HEK293 (cell line): ENCODE results near the gene EPB41L2.

Experiments
- CTCF ChIA-PET: fragments of 350-600 bp; formaldehyde crosslinking; extraction: SDS; loops from one replicate; lab custom pipeline; 2021; ENCODE audit warnings: antibody characterized with exemption; lab: Yijun Ruan, JAX
- POLR2A ChIA-PET: fragments of 300-600 bp; formaldehyde crosslinking; extraction: SDS; loops from one replicate; lab custom pipeline; 2020; ENCODE audit warnings: antibody characterized with exemption, inconsistent platforms; lab: Yijun Ruan, JAX
- H3K27ac ChIP-seq: fragments of 200-500 bp; sonication (Bioruptor generic); 2 replicates; pipeline ENCODE4 v1.5.1; 2014; ENCODE audit warnings: low read depth, low read length, control low read depth, inconsistent platforms; ENCODE audit errors: extremely low read depth
- H3K36me3 ChIP-seq, 2 experiments: fragments of 200-500 bp in 1 of 2; sonication (Bioruptor generic) in 1 of 2; 1 replicate in 1 of 2; 2 replicates in 1 of 2; pipeline ENCODE4 v1.5.1; 2014 to 2017; ENCODE audit warnings: inconsistent platforms in 2 of 2, low read length in 2 of 2; ENCODE audit not compliant: control insufficient read depth in 2 of 2, insufficient read depth in 1 of 2
- H3K4me1 ChIP-seq: fragments of 200-500 bp; sonication (Bioruptor generic); 2 replicates; pipeline ENCODE4 v1.5.1; 2014; ENCODE audit warnings: mild to moderate bottlenecking, low read length, inconsistent platforms; ENCODE audit not compliant: control insufficient read depth, insufficient read depth
- H3K4me3 ChIP-seq: 2 replicates; pipeline ENCODE4 v1.5.1; 2011; ENCODE audit warnings: low read depth, mild to moderate bottlenecking, control low read depth, low read length, moderate library complexity
- H3K9me3 ChIP-seq: fragments of 200-500 bp; sonication (Bioruptor generic); 2 replicates; pipeline ENCODE4 v1.5.1; 2014; ENCODE audit warnings: low read depth, low read length, inconsistent platforms; ENCODE audit not compliant: control insufficient read depth, insufficient read depth
- KLF1 ChIP-seq: fragments of 450-650 bp; formaldehyde crosslinking; IDR thresholded peaks from 2 replicates; pipeline ENCODE4 v1.5.1; 2016; ENCODE audit warnings: missing biosample characterization, missing genetic modification characterization
- KLF7 ChIP-seq: fragments of 450-650 bp; formaldehyde crosslinking; IDR thresholded peaks from 2 replicates; pipeline ENCODE4 v1.5.1; 2016; ENCODE audit warnings: missing biosample characterization, missing genetic modification characterization, borderline replicate concordance
- SETDB1 ChIP-seq: IDR thresholded peaks from one replicate; pipeline ENCODE4 v1.6.1; 2017; ENCODE audit warnings: mild to moderate bottlenecking, low read length, moderate library complexity, mixed read lengths; ENCODE audit not compliant: insufficient read length
- TCF7L2 ChIP-seq: IDR thresholded peaks from 2 replicates; pipeline ENCODE4 v1.6.1; 2011; ENCODE audit warnings: low read depth, mild to moderate bottlenecking, inconsistent platforms, low read length, moderate library complexity, borderline replicate concordance
- ZBTB8A ChIP-seq: fragments of 450-650 bp; formaldehyde crosslinking; IDR thresholded peaks from 2 replicates; pipeline ENCODE4 v1.5.1; 2016; ENCODE audit warnings: missing biosample characterization, missing genetic modification characterization
- ZNF157 ChIP-seq: fragments of 450-650 bp; formaldehyde crosslinking; IDR thresholded peaks from 2 replicates; pipeline ENCODE4 v1.5.1; 2016; ENCODE audit warnings: missing biosample characterization, missing genetic modification characterization
- ZNF169 ChIP-seq: fragments of 450-650 bp; formaldehyde crosslinking; IDR thresholded peaks from 2 replicates; pipeline ENCODE4 v1.5.1; 2016; ENCODE audit warnings: missing biosample characterization, missing genetic modification characterization
- ZNF292 ChIP-seq: fragments of 450-650 bp; formaldehyde crosslinking; IDR thresholded peaks from 2 replicates; pipeline ENCODE4 v1.5.1; 2016; ENCODE audit warnings: low read depth, missing biosample characterization, missing genetic modification characterization, borderline replicate concordance
- ZNF335 ChIP-seq: fragments of 450-650 bp; formaldehyde crosslinking; conservative IDR thresholded peaks from 2 replicates; pipeline ENCODE4 v1.5.1; 2016; ENCODE audit warnings: missing biosample characterization, missing genetic modification characterization
- ZNF37A ChIP-seq: fragments of 450-650 bp; IDR thresholded peaks from 2 replicates; pipeline ENCODE4 v1.5.1; 2018; ENCODE audit warnings: missing biosample characterization, missing genetic modification characterization
- ZNF544 ChIP-seq: fragments of 450-650 bp; formaldehyde crosslinking; IDR thresholded peaks from 2 replicates; pipeline ENCODE4 v1.5.0; 2017; ENCODE audit warnings: missing biosample characterization, missing genetic modification characterization
- ZNF626 ChIP-seq: fragments of 450-650 bp; sonication (Bioruptor Pico); formaldehyde crosslinking; IDR thresholded peaks from 2 replicates; pipeline ENCODE4 v1.5.1; 2018; ENCODE audit warnings: missing biosample characterization, missing genetic modification characterization, inconsistent platforms
- ZNF837 ChIP-seq: fragments of 450-650 bp; formaldehyde crosslinking; IDR thresholded peaks from 2 replicates; pipeline ENCODE4 v1.5.1; 2016; ENCODE audit warnings: missing biosample characterization, missing genetic modification characterization
- ZSCAN30 ChIP-seq: fragments of 450-650 bp; IDR thresholded peaks from 2 replicates; pipeline ENCODE4 v1.5.1; 2018; ENCODE audit warnings: missing biosample characterization, mild to moderate bottlenecking, missing genetic modification characterization, moderate library complexity
- TF ChIP-seq, protein P1 (sequence below): fragments of 450-650 bp; formaldehyde crosslinking; conservative IDR thresholded peaks from 2 replicates; pipeline ENCODE4 v1.5.1; 2016; ENCODE audit warnings: low read depth, missing biosample characterization, missing genetic modification characterization
- TF ChIP-seq, protein P2 (sequence below): fragments of 450-650 bp; IDR thresholded peaks from 2 replicates; pipeline ENCODE4 v1.5.1; 2018; ENCODE audit warnings: missing biosample characterization, mild to moderate bottlenecking, missing genetic modification characterization
- TF ChIP-seq, protein P3 (sequence below): fragments of 450-650 bp; formaldehyde crosslinking; IDR thresholded peaks from 2 replicates; pipeline ENCODE4 v1.5.1; 2016; ENCODE audit warnings: missing biosample characterization, missing genetic modification characterization
- TF ChIP-seq, protein P4 (sequence below): fragments of 450-650 bp; formaldehyde crosslinking; IDR thresholded peaks from 2 replicates; pipeline ENCODE4 v1.5.1; 2016; ENCODE audit warnings: missing biosample characterization, missing genetic modification characterization
- TF ChIP-seq, protein P5 (sequence below): fragments of 450-650 bp; formaldehyde crosslinking; IDR thresholded peaks from 2 replicates; pipeline ENCODE4 v1.5.1; 2016; ENCODE audit warnings: missing biosample characterization, missing genetic modification characterization

The EPB41L2 gene

DNA sequence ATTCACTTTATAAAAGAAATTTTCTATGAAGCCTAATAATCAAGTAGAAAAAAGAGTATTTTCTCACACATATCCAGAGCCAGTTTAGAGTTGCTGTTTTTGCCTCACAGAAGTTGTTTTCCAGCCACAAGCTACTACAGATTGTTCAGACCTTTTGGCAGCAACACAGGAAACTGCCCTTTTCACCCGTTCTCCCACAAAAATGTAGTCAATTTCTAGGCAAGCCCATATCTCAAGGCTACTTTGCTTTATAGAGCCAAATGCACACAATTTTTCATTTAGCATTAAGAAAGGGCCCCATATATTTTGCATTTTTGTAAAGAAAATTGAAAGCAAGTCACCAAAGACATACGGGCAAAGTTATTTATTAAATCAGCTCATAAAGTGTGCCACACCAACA lies 49.5 kb downstream of the EPB41L2 start (continued):
- TF ChIP-seq, protein P1, sequence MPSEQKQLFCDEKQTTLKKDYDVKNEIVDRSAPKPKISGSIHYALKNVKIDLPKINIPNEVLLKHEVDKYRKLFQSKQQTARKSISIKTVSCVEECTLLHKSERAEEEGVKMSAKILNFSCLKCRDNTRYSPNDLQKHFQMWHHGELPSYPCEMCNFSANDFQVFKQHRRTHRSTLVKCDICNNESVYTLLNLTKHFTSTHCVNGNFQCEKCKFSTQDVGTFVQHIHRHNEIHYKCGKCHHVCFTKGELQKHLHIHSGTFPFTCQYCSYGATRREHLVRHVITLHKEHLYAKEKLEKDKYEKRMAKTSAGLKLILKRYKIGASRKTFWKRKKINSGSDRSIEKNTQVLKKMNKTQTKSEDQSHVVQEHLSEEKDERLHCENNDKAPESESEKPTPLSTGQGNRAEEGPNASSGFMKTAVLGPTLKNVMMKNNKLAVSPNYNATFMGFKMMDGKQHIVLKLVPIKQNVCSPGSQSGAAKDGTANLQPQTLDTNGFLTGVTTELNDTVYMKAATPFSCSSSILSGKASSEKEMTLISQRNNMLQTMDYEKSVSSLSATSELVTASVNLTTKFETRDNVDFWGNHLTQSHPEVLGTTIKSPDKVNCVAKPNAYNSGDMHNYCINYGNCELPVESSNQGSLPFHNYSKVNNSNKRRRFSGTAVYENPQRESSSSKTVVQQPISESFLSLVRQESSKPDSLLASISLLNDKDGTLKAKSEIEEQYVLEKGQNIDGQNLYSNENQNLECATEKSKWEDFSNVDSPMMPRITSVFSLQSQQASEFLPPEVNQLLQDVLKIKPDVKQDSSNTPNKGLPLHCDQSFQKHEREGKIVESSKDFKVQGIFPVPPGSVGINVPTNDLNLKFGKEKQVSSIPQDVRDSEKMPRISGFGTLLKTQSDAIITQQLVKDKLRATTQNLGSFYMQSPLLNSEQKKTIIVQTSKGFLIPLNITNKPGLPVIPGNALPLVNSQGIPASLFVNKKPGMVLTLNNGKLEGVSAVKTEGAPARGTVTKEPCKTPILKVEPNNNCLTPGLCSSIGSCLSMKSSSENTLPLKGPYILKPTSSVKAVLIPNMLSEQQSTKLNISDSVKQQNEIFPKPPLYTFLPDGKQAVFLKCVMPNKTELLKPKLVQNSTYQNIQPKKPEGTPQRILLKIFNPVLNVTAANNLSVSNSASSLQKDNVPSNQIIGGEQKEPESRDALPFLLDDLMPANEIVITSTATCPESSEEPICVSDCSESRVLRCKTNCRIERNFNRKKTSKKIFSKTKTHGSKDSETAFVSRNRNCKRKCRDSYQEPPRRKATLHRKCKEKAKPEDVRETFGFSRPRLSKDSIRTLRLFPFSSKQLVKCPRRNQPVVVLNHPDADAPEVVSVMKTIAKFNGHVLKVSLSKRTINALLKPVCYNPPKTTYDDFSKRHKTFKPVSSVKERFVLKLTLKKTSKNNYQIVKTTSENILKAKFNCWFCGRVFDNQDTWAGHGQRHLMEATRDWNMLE (tag by site-specific recombination), result no peak
- no peak for TF ChIP-seq ZNF837 (tag by site-specific recombination)
- no peak for TF ChIP-seq ZNF157 (tag by site-specific recombination)
- no peak for TF ChIP-seq ZNF37A (tag by site-specific recombination)
- no peak for TF ChIP-seq ZNF292
- TF ChIP-seq SETDB1, result no peak

DNA sequence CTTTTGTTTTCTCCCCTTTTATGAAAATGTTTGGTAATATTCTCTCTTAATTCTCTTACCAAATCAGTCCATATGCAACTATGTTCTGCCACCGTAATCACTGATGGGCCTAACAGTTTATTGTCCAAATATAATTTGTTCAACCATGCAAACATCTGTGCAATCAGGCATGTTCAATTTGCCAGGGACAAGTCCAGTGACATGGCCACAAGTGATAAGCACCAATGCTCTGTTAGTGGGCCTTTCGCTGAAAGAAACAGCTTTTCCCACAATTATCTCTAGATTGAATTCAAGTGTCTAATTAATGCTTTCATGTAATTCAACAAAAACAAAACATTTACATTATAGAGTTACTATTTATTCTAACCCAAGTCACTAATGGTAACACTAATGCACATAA lies 53.3 kb downstream of the EPB41L2 start:
- H3K4me1 ChIP-seq, result peaks cover 16% of the 10 kb centered on the region
- ChIA-PET CTCF (interaction anchor here (0.7 kb wide), 1 partner anchor 32 kb away, joined by 7 read pairs; no protein-coding TSS in a partner anchor), POLR2A (no interaction called here)
- no peak overlapping the region for H3K27ac ChIP-seq
- H3K36me3 ChIP-seq, result no peaks in the 10 kb centered on the region
- no peak overlapping the region for H3K4me3 ChIP-seq
- H3K9me3 ChIP-seq, result no peaks in the 10 kb centered on the region
- TF ChIP-seq TCF7L2 (no peak), ZSCAN30 (no peak), ZNF169 (tag by site-specific recombination) (no peak), ZNF626 (tag by site-specific recombination) (no peak), ZNF544 (no peak), KLF1 (tag by site-specific recombination) (no peak), ZNF335 (tag by site-specific recombination) (no peak), KLF7 (no peak), ZBTB8A (tag by site-specific recombination) (no peak)
- TF ChIP-seq, protein P2, sequence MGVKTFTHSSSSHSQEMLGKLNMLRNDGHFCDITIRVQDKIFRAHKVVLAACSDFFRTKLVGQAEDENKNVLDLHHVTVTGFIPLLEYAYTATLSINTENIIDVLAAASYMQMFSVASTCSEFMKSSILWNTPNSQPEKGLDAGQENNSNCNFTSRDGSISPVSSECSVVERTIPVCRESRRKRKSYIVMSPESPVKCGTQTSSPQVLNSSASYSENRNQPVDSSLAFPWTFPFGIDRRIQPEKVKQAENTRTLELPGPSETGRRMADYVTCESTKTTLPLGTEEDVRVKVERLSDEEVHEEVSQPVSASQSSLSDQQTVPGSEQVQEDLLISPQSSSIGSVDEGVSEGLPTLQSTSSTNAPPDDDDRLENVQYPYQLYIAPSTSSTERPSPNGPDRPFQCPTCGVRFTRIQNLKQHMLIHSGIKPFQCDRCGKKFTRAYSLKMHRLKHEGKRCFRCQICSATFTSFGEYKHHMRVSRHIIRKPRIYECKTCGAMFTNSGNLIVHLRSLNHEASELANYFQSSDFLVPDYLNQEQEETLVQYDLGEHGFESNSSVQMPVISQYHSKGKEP (tag by site-specific recombination), result no peak
- TF ChIP-seq, protein P3, sequence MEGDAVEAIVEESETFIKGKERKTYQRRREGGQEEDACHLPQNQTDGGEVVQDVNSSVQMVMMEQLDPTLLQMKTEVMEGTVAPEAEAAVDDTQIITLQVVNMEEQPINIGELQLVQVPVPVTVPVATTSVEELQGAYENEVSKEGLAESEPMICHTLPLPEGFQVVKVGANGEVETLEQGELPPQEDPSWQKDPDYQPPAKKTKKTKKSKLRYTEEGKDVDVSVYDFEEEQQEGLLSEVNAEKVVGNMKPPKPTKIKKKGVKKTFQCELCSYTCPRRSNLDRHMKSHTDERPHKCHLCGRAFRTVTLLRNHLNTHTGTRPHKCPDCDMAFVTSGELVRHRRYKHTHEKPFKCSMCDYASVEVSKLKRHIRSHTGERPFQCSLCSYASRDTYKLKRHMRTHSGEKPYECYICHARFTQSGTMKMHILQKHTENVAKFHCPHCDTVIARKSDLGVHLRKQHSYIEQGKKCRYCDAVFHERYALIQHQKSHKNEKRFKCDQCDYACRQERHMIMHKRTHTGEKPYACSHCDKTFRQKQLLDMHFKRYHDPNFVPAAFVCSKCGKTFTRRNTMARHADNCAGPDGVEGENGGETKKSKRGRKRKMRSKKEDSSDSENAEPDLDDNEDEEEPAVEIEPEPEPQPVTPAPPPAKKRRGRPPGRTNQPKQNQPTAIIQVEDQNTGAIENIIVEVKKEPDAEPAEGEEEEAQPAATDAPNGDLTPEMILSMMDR, result no peak
- TF ChIP-seq, protein P4, sequence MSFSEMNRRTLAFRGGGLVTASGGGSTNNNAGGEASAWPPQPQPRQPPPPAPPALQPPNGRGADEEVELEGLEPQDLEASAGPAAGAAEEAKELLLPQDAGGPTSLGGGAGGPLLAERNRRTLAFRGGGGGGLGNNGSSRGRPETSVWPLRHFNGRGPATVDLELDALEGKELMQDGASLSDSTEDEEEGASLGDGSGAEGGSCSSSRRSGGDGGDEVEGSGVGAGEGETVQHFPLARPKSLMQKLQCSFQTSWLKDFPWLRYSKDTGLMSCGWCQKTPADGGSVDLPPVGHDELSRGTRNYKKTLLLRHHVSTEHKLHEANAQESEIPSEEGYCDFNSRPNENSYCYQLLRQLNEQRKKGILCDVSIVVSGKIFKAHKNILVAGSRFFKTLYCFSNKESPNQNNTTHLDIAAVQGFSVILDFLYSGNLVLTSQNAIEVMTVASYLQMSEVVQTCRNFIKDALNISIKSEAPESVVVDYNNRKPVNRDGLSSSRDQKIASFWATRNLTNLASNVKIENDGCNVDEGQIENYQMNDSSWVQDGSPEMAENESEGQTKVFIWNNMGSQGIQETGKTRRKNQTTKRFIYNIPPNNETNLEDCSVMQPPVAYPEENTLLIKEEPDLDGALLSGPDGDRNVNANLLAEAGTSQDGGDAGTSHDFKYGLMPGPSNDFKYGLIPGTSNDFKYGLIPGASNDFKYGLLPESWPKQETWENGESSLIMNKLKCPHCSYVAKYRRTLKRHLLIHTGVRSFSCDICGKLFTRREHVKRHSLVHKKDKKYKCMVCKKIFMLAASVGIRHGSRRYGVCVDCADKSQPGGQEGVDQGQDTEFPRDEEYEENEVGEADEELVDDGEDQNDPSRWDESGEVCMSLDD (tag by site-specific recombination), result no peak
- TF ChIP-seq, protein P5, sequence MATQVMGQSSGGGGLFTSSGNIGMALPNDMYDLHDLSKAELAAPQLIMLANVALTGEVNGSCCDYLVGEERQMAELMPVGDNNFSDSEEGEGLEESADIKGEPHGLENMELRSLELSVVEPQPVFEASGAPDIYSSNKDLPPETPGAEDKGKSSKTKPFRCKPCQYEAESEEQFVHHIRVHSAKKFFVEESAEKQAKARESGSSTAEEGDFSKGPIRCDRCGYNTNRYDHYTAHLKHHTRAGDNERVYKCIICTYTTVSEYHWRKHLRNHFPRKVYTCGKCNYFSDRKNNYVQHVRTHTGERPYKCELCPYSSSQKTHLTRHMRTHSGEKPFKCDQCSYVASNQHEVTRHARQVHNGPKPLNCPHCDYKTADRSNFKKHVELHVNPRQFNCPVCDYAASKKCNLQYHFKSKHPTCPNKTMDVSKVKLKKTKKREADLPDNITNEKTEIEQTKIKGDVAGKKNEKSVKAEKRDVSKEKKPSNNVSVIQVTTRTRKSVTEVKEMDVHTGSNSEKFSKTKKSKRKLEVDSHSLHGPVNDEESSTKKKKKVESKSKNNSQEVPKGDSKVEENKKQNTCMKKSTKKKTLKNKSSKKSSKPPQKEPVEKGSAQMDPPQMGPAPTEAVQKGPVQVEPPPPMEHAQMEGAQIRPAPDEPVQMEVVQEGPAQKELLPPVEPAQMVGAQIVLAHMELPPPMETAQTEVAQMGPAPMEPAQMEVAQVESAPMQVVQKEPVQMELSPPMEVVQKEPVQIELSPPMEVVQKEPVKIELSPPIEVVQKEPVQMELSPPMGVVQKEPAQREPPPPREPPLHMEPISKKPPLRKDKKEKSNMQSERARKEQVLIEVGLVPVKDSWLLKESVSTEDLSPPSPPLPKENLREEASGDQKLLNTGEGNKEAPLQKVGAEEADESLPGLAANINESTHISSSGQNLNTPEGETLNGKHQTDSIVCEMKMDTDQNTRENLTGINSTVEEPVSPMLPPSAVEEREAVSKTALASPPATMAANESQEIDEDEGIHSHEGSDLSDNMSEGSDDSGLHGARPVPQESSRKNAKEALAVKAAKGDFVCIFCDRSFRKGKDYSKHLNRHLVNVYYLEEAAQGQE, result no peak
